Fibroblast of peridontal ligament (primary cell): ENCODE measurements around the gene CHD1.
A peak's percentile ranks its signal among the peaks of the same experiment; 100 is the strongest.

Experiments used
- DNase-seq: peaks from one replicate; pipeline ENCODE4 v3.0.0-alpha.2; 2010; ENCODE audit errors: extremely low read depth

CHD1 gene

GRCh38 chr5:98904780-98905179 is 24.0 kb downstream of the CHD1 start:
- peak; percentile 25 for DNase-seq

- DNase-seq, result peak; percentile 57
Observed at GRCh38 chr5:98902733-98903132, 26.1 kb downstream of the CHD1 start.

GRCh38 chr5:98899456-98899855 is 29.4 kb downstream of the CHD1 start:
- no peak for DNase-seq

GRCh38 chr5:98898743-98899142 is 30.1 kb downstream of the CHD1 start:
- no peak for DNase-seq

- DNase-seq, result no peak
Observed at GRCh38 chr5:98891591-98891990, 37.2 kb downstream of the CHD1 start.

GRCh38 chr5:98880598-98880997 is 48.2 kb downstream of the CHD1 start:
- no peak for DNase-seq

GRCh38 chr5:98880151-98880550 is 48.7 kb downstream of the CHD1 start:
- no peak for DNase-seq

- DNase-seq, result no peak
Observed at GRCh38 chr5:98877600-98877999, 51.2 kb downstream of the CHD1 start.

GRCh38 chr5:98872674-98873073 is 56.1 kb downstream of the CHD1 start:
- DNase-seq, result peak; percentile 18

GRCh38 chr5:98865690-98866089 is 63.1 kb downstream of the CHD1 start:
- DNase-seq, result no peak

- no peak for DNase-seq
Observed at GRCh38 chr5:98847054-98847453, 81.8 kb downstream of the CHD1 start.

GRCh38 chr5:98846520-98846919 is 82.3 kb downstream of the CHD1 start:
- no peak for DNase-seq

- DNase-seq, result no peak
Observed at GRCh38 chr5:98845878-98846277, 82.9 kb downstream of the CHD1 start.

GRCh38 chr5:98844865-98845264 is 83.9 kb downstream of the CHD1 start:
- no peak for DNase-seq

GRCh38 chr5:98843481-98843880 is 85.3 kb downstream of the CHD1 start:
- DNase-seq, result no peak

- peak; percentile 7 for DNase-seq
Observed at GRCh38 chr5:98840946-98841345, 87.9 kb downstream of the CHD1 start.

- DNase-seq, result no peak
Observed at GRCh38 chr5:98839469-98840383, 89.1 kb downstream of the CHD1 start.

GRCh38 chr5:98836175-98836574 is 92.6 kb downstream of the CHD1 start:
- no peak for DNase-seq

GRCh38 chr5:98827588-98828284 is 101.1 kb downstream of the CHD1 start:
- no peak for DNase-seq

GRCh38 chr5:98827161-98827560 is 101.6 kb downstream of the CHD1 start:
- DNase-seq, result peak; percentile 73

- DNase-seq, result no peak
Observed at GRCh38 chr5:98825582-98826375, 103.0 kb downstream of the CHD1 start.

GRCh38 chr5:98816582-98817222 is 112.1 kb downstream of the CHD1 start:
- DNase-seq, result no peak
